Effector CD4-positive, alpha-beta T cell (primary cell): ENCODE measurements around the gene MT1E.
A peak's percentile ranks its signal among the peaks of the same experiment; 100 is the strongest.

ENCODE experiments used
- DNase-seq: peaks from one replicate; pipeline ENCODE4 v3.0.0-alpha.2; 2020

MT1E gene

DNA sequence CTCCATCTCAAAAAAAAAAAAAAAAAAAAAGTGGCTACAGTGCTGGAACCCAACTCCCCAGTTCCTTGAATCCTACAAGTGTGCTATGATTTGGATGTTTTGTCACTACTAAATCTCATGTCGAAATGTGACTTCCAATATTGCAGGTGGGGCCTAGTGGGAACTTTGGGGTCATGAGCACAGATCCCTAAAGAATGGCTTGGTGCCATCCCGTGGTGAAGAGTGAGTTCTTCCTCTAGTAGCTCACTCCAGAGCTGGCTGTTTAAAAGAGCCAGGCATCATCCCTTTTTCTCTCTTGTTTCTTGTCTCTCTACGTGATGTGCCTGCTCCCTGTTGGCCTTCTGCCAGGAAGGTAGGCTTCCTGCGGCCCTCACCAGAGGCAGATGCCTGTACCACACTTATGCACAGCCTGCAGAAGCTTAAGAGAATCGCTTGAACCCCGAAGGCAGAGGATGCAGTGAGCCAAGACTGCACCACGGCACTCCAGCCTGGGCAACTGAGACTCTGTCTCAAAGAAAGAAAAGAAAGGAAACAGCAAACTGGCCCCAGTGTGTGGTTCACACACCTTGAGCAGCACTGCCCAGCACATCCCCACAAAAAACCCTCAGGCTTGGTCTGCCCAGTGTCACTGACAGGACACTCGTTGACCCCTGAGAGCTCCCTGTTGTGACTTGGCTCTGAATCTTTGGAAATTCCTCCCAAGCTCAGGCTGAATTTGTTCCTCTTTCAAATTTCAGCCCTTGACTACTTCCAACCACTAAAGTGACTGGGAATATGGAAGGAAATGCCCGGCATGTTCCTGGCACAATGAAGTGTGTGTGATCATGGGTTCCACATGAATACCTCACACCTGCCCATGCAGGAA lies 3.1 kb downstream of the MT1E start:
- DNase-seq, result no peak

DNA sequence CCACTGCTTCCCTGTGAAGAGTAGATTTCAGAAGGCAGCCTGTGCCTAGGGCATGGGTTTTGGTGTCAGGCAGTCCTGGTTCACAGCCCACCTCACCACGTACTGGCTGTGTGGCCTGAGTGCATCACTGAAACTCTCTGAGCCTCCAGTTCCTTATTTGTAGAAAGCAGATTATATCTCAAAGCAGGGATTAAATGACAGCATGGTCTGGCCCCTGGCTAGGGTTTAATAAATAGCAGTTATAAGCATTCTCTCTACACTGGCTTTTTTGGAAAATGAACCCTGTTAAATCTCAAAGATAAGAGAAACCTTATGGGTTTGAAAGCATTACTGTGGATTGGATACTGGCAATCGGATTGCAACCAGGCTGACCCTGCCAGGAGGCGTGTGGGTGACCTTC lies 4.0 kb downstream of the MT1E start:
- DNase-seq, result no peak

DNA sequence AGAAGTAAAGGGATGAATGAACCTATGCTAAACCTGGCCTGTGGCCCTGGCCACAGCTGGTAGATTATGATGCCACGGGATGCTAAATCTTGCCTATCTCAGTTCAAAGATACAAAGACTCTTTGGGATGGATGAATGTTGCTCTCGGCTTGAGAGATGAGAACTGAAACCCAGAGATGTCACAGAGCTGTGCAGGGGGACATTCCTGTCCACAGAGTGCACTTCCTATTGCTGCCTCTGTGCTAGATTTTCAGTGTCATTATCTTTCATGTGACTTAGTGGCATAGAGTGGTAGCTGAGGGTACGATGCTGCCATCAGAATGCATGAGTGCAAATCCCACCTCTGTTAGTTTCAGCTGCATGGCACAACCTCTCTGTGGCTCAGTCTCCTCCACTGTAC lies 4.6 kb downstream of the MT1E start:
- no peak for DNase-seq

DNA sequence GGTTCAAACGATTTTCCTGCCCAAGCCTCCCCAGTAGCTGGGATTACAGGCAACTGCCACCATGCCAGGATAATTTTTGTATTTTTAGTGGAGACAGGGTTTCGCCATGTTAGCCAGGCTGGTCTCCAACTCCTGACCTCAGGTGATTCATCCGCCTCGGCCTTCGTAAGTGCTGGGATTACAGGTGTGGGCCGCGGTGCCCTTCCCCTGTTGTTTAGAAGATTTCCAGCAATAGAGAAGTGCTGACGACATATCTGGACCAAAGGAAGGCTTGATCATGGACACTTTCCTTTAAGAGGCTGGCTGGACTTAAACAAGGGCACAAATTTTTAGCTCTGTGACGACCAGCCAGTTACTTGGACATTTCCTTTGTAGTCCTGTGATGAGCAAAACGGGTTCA lies 5.6 kb downstream of the MT1E start:
- no peak for DNase-seq

DNA sequence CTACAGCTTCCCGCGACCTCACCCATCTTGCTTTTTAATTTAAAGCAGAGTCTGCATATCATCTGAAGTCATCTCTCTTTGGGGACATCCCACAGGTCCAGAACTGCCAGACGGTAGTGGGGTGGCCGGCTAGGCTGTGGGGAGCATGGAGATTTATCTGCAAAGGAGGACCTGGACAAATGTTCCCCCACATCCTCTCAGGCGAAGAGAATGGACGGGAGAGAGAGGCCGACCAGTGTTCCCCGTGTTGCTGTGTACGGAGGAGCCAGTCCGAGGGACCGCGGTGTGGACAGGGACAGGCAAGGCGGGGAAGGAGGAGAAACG lies 6.2 kb downstream of the MT1E start:
- DNase-seq, result no peak

DNA sequence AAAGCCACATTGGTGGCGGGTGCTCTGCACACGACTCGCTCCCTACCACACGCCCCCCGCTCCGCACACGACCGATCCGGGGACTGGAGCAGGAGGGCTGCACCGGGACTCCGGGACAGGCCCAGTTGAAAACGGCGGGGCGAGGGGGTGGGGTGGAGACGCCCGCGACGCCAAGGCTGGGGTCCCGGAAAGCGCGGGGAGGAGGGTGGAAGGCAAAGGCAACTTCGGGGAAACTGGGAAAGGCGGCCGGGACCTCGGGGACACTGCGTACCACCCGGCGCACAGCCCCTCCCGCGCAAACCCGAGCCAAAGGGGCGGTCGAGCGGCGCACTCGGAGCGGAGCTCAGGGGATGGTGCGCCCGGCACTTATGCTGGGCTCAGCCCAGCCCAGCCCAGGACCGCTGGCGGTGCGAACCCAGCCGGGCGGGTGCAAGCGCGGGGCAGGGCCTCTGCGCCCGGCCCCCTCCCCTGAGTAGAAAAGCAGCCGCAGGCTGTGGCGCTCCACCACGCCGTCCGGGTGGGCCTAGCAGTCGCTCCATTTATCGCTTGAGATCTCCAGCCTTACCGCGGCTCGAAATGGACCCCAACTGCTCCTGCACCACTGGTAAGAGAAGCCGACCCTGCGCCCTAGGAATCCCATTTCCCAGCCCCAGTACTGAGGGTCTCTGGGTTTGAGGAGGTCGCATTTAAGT lies 6.7 kb downstream of the MT1E start, which contains the start of gene MT1M:
MT1M (plus strand) TSS at position 504 of the 692 bp plus-strand sequence; CDS start at position 577, 73 bp downstream.
- DNase-seq, result no peak

DNA sequence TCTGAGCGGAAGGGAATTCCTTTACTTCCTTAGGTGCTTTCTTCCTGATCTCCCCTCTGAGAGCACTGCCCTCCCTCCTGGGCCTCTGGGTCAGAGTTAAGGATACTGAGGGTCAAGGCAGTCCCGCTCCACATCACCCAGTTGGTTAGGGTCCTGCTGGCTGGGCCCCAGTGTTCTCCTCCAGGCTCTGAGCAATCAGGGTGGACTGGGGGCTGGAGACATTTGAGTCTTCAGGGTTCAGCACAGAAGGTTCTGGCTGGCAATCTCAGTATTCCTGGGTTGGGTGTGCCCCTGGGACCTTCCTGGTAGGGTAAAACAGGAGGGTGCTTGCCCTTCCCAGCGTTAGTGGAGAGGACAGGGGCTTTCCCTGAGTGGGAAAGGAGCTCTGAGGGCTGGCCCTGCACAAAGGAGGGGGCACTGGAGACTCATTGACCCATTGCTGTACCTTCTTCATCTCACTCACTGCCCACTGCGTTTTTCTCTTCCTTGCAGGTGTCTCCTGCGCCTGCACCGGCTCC lies 7.3 kb downstream of the MT1E start:
- no peak for DNase-seq

DNA sequence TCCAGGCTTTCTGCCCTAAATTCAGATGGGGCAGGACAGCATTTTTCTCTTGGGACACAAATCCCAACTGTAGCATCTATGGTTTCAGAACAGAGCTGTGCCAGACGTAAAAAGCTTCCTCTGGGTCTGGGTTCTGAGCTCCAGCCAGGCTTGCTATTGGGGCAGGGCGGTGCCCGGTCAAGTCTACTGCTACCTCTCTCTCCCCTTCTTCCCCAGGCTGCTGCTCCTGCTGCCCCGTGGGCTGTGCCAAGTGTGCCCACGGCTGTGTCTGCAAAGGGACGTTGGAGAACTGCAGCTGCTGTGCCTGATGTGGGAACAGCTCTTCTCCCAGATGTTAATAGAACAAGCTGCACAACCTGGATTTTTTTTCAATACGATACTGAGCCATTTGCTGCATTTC lies 8.0 kb downstream of the MT1E start:
- no peak for DNase-seq

DNA sequence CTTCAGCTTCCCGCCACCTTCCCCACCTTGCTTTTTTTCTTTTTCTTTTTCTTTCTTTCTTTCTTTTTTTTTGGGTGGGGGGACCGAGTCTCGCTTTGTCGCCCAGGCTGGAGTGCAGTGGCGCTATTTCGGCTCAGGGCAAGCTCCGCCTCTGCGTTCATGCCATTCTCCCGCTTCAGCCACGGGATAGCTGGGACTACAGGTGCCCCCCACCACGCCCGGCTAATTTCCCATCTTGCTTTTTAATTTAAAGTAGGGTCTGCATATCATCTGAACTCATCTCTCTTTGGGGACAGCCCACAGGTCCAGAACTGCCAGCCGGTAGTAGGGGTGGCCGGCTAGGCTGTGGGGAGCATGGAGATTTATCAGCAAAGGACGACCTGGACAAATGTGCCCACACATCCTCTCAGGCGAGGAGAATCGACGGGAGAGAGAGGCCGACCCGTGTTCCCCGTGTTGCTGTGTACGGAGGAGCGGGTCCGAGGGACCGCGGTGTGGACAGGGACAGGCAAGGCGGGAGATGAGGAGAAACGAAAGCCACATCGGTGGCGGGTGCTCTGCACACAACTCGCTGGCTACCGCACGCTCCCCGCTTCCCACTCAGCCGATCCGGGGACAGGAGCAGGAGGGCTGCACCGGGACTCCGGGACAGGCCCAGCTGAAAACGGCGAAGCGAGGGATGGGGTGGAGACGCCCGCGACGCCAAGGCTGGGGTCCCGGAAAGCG lies 9.3 kb downstream of the MT1E start:
- DNase-seq, result no peak

DNA sequence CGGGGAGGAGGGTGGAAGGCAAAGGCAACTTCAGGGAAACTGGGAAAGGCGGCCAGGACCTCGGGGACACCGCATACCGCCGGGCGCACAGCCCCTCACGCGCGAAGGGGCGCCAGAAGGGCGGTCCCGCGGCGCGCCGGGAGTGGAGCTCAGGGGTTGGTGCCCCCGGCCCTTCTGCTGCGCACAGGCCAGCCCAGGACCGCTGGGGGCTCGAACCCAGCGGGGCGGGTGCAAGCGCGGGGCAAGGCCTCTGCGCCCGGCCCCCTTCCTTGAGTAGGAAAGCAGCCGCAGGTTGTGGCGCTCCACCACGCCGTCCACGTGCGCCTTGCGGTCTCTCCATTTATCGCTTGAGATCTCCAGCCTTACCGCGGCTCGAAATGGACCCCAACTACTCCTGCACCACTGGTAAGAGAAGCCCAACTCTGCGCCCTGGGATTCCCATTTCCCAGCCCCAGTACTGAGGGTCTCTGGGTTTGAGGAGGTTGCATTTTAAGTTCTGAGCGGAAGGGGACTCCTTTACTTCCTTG lies 9.9 kb downstream of the MT1E start:
- DNase-seq, result no peak

DNA sequence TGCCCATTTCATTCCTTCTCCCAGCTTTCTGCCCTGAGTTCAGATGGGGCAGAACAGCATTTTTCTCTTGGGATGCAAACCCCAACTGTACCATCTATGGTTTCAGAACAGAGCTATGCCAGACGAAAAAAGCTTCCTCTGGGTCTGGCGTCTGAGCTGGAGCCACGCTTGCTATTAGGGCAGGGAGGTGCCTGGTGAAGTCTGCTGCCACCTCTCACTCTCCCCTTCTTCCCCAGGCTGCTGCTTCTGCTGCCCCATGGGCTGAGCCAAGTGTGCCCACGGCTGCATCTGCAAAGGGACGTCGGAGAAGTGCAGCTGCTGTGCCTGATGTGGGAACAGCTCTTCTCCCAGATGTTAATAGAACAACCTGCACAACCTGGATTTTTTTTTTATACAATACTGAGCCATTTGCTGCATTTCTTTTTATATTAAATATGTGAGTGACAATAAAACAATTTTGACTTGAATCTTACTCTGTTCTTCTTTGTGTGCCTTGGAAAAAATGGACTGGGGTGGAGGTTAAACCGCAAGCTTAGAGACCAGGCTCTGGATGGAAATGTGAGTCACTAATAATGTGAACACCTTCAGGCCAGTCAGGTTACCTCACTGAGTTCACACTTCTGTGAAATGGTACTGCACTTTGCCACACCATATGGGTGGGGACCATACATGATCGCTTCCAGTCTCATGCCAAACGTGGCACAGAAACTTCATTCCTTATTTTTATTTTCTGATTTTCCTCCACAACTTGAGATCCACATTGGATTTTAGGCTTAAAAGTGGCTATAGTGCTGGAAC lies 11.2 kb downstream of the MT1E start:
- no peak for DNase-seq

DNA sequence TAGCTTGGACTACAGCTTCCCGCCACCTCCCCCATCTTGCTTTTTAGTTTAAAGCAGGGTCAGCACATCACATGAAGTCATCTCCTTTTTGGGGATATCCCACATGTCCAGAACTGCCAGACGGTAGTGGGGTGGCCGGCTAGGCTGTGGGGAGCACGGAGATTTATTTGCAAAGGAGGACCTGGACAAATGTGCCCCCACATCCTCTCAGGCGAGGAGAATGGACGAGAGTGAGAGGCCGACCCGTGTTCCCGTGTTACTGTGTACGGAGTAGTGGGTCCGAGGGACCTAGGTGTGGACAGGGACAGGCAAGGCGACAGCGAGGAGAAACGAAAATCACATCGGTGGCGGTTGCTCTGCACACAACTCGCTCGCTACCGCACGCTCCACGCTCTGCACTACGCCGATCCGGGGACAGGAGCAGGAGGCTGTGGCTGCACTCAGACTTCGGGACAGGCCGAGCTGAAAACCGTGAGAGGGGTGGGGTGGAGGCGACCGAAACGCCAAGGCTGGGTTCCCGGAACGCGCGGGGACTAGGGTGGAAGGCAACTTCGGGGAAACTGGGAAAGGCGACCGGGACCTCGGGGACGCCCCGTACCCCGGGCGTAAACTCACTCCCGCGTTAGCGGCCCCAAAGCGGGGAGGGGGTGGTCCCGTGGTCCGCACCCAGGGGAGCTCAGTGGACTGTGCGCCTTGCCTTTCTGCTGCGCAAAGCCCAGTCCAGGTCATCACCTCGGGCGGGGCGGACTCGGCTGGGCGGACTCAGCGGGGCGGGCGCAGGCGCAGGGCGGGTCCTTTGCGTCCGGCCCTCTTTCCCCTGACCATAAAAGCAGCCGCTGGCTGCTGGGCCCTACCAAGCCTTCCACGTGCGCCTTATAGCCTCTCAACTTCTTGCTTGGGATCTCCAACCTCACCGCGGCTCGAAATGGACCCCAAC lies 12.5 kb downstream of the MT1E start, which contains the start of gene MT1A:
MT1A (plus strand) TSS at position 853 of the 937 bp plus-strand sequence; CDS start at position 926, 73 bp downstream.
- no peak for DNase-seq

DNA sequence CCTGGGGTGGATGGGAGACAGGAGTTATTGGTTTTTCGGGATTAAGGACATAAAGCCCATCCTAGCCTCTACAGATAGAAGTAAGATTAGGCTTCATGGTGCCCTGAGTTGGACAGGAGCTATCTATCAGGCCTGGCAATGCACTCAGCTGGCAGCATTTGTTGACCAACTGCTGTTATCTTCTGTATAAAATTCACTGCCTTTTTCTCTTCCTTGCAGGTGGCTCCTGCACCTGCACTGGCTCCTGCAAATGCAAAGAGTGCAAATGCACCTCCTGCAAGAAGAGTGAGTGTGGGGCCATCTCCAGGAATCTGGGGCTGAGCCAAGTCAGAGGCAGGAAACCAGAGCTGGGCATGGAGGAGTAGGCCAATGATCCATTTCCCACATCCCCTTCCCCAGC lies 13.5 kb downstream of the MT1E start:
- no peak for DNase-seq

DNA sequence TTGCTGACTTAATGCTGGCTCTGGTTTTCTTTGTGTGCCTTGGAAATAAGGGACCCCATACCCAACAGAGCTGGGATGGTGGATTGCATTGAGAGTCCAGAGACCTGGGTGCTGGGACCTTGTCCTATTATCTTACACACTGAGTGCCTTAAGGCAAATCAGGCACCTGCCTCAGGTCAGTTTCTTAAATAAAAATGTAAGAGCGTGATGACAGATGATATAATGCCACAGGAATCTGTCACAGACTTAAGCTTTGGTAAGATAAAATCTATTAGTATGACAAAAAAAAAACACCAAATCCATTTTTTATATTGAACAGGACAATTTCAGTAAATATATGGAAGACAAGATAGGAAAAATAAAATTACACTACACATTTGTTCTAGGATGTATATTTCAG lies 14.5 kb downstream of the MT1E start:
- DNase-seq, result no peak

DNA sequence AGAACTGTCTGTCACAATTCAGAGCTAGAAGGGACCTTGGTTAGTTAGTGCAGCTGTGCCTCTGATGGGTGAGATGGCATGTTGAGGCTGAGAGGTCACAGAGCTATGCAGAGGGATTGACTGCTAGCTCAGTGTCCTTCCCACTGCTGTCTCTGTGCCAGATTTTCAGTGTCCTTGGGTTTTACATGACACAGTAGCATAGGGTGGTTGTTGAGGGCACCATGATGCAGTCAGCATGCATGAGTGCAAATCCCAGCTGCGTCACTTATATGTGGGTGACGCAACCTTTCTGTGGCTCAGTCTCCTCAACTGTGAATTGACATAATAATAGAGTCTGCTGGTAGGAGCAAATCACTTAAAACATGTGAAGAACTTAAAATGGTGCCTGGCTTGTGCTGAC lies 15.6 kb downstream of the MT1E start:
- DNase-seq, result no peak

DNA sequence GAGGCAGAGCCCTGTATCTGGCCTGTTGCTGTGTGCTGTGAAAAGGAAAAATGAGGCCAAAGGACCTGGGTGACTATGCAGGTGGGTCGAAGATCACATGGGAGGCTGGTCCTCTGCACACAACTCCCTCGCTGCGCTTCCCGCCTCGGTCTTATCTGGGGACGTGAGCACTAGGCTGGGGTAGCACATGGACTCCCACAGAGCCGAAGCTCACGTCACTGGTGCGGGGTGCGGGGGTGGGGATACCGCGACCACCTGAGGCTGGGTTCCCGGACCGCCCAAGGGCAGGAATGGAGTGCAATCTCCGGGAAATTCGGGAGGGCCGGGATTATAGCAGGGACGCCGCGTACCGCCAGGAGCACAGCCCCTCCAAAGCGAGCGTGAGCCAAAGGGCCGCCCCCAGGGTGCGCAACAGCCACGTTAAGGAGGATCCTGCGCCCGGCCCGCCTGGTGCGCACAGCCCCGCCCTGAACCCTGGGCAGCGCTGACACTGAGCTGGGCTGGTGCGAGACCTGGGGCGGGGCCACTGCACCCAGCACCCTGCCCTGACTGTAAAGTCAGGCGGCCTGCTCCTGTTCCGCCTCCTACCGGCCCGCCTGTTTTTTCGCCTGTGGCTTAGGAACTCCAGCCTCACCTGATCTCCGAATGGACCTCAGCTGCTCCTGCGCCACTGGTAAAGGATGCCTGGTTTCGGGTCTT lies 17.6 kb downstream of the MT1E start:
- DNase-seq, result peak; percentile 58

DNA sequence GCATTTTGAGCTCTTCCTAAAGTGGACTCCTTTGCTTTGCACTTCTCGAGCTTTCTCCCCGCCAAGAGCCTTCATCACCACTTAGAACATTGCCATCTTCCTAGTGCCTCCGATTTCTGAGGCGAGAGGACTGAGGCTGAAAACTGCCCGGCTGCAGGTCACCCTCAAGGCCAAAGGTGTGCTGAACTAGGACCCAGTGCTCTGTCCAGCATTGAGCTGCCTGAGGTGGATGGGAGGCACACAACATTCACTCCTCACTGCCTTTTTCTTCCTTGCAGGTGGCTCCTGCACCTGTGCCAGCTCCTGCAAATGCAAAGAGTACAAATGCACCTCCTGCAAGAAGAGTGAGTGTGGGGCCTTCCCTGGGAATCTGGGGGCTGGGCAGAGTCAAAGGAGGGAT lies 18.3 kb downstream of the MT1E start:
- DNase-seq, result no peak

DNA sequence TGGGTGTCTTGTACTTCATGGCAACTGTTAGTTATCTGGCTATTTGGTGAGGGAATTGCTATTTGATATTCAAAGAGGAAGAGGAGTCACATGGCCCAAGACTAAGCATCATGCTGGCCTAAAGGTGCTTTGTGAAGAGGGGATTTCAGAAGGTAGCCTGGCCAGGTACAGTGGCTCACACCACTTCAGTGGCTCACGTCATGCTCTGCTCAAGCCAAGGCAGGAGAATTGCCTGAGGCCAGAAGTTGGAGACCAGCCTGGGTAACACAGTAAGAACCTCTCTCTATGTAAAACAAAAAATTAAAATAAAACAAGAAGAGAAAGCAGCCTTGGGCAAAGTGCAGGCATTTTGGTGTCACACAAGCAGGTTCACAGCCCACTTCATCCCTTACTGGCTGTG lies 19.7 kb downstream of the MT1E start:
- no peak for DNase-seq

DNA sequence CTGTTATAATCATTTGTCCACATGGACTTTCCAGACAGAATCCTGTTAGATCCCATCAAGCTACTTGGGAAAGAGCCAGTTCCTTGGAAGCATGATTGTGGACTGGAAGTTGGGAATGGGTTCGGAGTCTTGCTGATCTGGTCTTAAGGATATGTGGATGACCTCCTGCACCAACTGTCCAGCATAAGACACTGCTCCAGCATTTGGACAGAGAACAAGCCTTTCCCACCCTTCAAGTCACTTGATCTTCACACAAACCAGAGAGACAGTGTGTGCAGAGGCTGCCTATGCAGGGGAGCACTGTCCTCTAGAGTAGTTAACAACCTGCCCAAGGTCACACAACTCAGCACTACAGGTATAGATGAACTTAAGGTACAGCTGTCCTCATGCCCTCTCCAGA lies 20.3 kb downstream of the MT1E start:
- DNase-seq, result no peak

DNA sequence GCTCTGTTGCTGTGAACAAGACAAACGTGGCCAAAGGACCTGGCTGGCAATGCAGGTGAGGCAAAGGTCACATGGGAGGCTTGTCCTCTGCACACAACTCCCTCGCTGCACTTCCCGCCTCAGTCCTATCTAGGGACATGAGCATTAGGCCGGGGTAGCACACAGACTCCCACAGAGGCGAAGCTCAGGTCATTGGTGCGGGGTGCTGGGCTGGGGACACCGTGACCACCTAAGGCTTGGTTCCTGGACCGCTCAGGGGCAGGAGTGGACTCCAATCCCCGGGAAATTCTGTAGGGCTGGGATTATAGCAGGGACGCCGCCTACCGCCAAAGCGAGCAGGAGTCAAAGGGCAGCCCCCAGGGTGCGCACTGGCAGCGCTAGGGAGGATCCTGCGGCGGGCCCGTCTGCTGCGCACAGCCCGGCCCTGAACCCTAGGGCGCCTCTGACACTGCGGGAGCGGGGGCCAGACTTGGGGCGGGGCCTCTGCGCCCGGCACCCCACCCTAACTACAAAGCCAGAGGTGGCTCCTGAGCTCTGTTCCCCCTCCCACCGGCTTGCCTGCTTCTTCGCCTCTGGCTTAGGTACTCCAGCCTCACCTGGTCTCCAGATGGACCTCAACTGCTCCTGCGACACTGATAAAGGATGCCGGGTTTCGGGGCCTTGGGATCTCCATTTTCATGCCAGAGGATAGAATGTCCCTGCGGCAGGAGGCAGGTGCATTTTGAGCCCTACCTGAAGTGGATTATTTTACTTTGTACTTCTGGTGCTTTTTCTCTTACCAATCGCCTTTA lies 22.3 kb downstream of the MT1E start:
- no peak for DNase-seq
